ENCODE data around the gene SGIP1.
A peak's percentile ranks its signal among the peaks of the same experiment; 100 is the strongest.

Gene SGIP1

GRCh38 chr1:66528580-66528979 lies 5.4 kb upstream of the SGIP1 start:
- no peak overlapping the region for H3K14ac ChIP-seq (ENCODE audit: low read length)
- H2BK120ac ChIP-seq (ENCODE audit: insufficient read depth, low read length, poor library complexity): no peak overlapping the region
- no peak overlapping the region for H4K91ac ChIP-seq (ENCODE audit: low read depth, low read length)
- no peak overlapping the region for H3K4ac ChIP-seq (ENCODE audit: low read depth, low read length)
- peaks cover 4% of the 10 kb centered on the region for H3K79me1 ChIP-seq (ENCODE audit: low read length)
- no peak overlapping the region for H3K4me3 ChIP-seq (ENCODE audit: low read depth, low read length)
- H3K27me3 ChIP-seq (ENCODE audit: insufficient read depth, low read length): no peaks in the 10 kb centered on the region
- H3K79me2 ChIP-seq (ENCODE audit: control insufficient read depth, insufficient read depth, low read length, poor library complexity): no peaks in the 10 kb centered on the region
- no peaks in the 10 kb centered on the region for H3K9me3 ChIP-seq (ENCODE audit: insufficient read depth, low read depth, low read length)
- no CpG with 5 or more reads among the region's 1 CpG for WGBS (ENCODE audit: extremely low coverage, insufficient coverage, insufficient read length)
- no peak overlapping the region for H4K12ac ChIP-seq (ENCODE audit: low read depth, low read length)
- H3K23ac ChIP-seq (ENCODE audit: low read length): no peak overlapping the region
- no peak overlapping the region for H2BK5ac ChIP-seq (ENCODE audit: low read depth, low read length, poor library complexity)
- no peak overlapping the region for H3K9ac ChIP-seq (ENCODE audit: low read length)
- H2BK12ac ChIP-seq (ENCODE audit: low read length): no peak overlapping the region
- H3K36me3 ChIP-seq (ENCODE audit: control insufficient read depth in 1 of 2, insufficient read depth in 2 of 2, low read length in 2 of 2): no peaks in the 10 kb centered on the region
- H3K4me2 ChIP-seq (ENCODE audit: low read length): no peak overlapping the region
- H3K18ac ChIP-seq (ENCODE audit: low read length): no peak overlapping the region
- DNase-seq: no peak
- H4K8ac ChIP-seq (ENCODE audit: low read depth, low read length): no peak overlapping the region
- H2AFZ ChIP-seq (ENCODE audit: insufficient read depth, low read length, poor library complexity): no peak overlapping the region
- peaks cover 6 to 10% of the 10 kb centered on the region in 2 experiments for H3K4me1 ChIP-seq (ENCODE audit: control insufficient read depth in 1 of 2, insufficient read depth in 2 of 2, low read length in 2 of 2)
- H3K27ac ChIP-seq (ENCODE audit: low read depth, low read length): no peak overlapping the region
- H2AK5ac ChIP-seq (ENCODE audit: low read length): no peak overlapping the region

GRCh38 chr1:66532214-66532613 lies 1.7 kb upstream of the SGIP1 start:
- no peak overlapping the region for H4K91ac ChIP-seq (ENCODE audit: low read depth, low read length)
- no peak for DNase-seq
- no peak overlapping the region for H2BK12ac ChIP-seq (ENCODE audit: low read length)
- H3K9ac ChIP-seq (ENCODE audit: low read length): no peak overlapping the region
- H3K27ac ChIP-seq (ENCODE audit: low read depth, low read length): no peak overlapping the region
- no peak overlapping the region for H3K18ac ChIP-seq (ENCODE audit: low read length)
- H2BK120ac ChIP-seq (ENCODE audit: insufficient read depth, low read length, poor library complexity): no peak overlapping the region
- H2AFZ ChIP-seq (ENCODE audit: insufficient read depth, low read length, poor library complexity): no peak overlapping the region
- H4K12ac ChIP-seq (ENCODE audit: low read depth, low read length): no peak overlapping the region
- no peak overlapping the region for H3K23ac ChIP-seq (ENCODE audit: low read length)
- H4K8ac ChIP-seq (ENCODE audit: low read depth, low read length): no peak overlapping the region
- no peak overlapping the region for H3K4me2 ChIP-seq (ENCODE audit: low read length)
- H3K4ac ChIP-seq (ENCODE audit: low read depth, low read length): no peak overlapping the region
- no peaks in the 10 kb centered on the region for H3K79me2 ChIP-seq (ENCODE audit: control insufficient read depth, insufficient read depth, low read length, poor library complexity)
- no peak overlapping the region for H2BK5ac ChIP-seq (ENCODE audit: low read depth, low read length, poor library complexity)
- WGBS (ENCODE audit: extremely low coverage, insufficient coverage, insufficient read length): no CpG with 5 or more reads among the region's 1 CpG
- H3K36me3 ChIP-seq (ENCODE audit: control insufficient read depth in 1 of 2, insufficient read depth in 2 of 2, low read length in 2 of 2): no peaks in the 10 kb centered on the region
- peaks cover 6 to 10% of the 10 kb centered on the region in 2 experiments for H3K4me1 ChIP-seq (ENCODE audit: control insufficient read depth in 1 of 2, insufficient read depth in 2 of 2, low read length in 2 of 2)
- no peak overlapping the region for H2AK5ac ChIP-seq (ENCODE audit: low read length)
- no peak overlapping the region for H3K4me3 ChIP-seq (ENCODE audit: low read depth, low read length)
- H3K9me3 ChIP-seq (ENCODE audit: insufficient read depth, low read depth, low read length): no peaks in the 10 kb centered on the region
- H3K79me1 ChIP-seq (ENCODE audit: low read length): peaks cover 2% of the 10 kb centered on the region
- H3K27me3 ChIP-seq (ENCODE audit: insufficient read depth, low read length): no peaks in the 10 kb centered on the region
- no peak overlapping the region for H3K14ac ChIP-seq (ENCODE audit: low read length)

DNA sequence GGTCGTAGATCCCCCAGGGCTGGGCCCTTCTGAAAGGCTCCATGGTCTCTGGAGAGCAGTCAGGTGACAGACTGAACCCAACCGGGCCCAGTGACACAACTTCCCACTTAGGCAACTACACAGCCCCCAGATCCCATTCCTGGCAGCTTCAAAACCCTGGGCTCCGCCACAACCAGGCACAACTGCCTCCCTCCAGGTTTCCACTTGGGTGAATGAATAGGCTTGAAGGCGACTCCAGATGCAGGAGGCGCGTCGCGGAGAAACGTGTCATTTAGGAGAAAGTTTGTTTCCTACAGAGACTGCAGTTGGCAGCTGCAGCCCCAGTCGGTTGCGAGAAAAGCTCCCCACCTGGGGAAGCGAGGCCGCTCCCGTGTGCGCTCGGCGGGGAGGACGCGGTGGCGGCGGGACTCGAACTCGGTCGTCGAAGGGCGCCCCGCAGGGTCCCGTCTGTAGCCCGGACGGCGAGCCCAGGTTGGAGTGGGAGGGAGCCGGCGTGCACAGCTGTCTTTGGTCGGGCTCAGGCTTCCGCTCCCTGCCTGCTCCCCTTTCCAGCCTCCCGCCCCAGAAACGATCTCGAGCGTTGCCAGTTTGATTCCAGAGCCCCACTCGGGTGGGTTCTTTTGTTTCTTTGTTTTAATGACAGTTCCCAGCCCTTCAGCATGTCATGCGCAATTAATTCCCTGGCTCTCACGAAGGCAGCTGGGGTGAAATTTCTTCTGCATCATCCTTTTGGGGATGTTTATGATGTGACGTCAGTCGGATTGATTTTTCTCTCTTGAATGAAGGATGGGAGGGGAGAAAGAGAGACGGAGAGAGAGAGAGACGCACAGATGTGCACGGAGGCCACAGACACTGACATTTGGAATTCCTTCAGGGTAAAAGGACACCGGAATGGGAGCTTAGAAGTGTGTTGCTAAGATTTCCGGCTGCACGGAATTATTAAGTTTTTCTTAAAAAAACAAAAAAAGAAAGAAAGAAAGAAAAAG lies 862 bp upstream of the SGIP1 start:
- Histone ChIP-seq H3K27ac (ENCODE audit: low read depth, low read length) (no peak overlapping the region), H3K4me2 (ENCODE audit: low read length) (peak overlapping the region; percentile 81), H3K79me2 (ENCODE audit: control insufficient read depth, insufficient read depth, low read length, poor library complexity) (no peaks in the 10 kb centered on the region), H3K9me3 (ENCODE audit: insufficient read depth, low read depth, low read length) (no peaks in the 10 kb centered on the region), H4K12ac (ENCODE audit: low read depth, low read length) (peak overlapping the region; percentile 64), H2BK5ac (ENCODE audit: low read depth, low read length, poor library complexity) (no peak overlapping the region), H3K79me1 (ENCODE audit: low read length) (peaks cover 2% of the 10 kb centered on the region), H4K8ac (ENCODE audit: low read depth, low read length) (peak overlapping the region; percentile 43), H4K91ac (ENCODE audit: low read depth, low read length) (no peak overlapping the region), H3K9ac (ENCODE audit: low read length) (no peak overlapping the region), H3K27me3 (ENCODE audit: insufficient read depth, low read length) (no peaks in the 10 kb centered on the region), H3K23ac (ENCODE audit: low read length) (no peak overlapping the region), H3K18ac (ENCODE audit: low read length) (peak overlapping the region; percentile 33), H2AFZ (ENCODE audit: insufficient read depth, low read length, poor library complexity) (peak overlapping the region; percentile 67), H2AK5ac (ENCODE audit: low read length) (no peak overlapping the region), H2BK12ac (ENCODE audit: low read length) (peak overlapping the region; percentile 11), H3K14ac (ENCODE audit: low read length) (peak overlapping the region; percentile 26), H3K4me1 (ENCODE audit: control insufficient read depth in 1 of 2, insufficient read depth in 2 of 2, low read length in 2 of 2) (peaks cover 6 to 10% of the 10 kb centered on the region in 2 experiments), H2BK120ac (ENCODE audit: insufficient read depth, low read length, poor library complexity) (peak overlapping the region; percentile 32), H3K4me3 (ENCODE audit: low read depth, low read length) (peak overlapping the region; percentile 54), H3K36me3 (ENCODE audit: control insufficient read depth in 1 of 2, insufficient read depth in 2 of 2, low read length in 2 of 2) (no peaks in the 10 kb centered on the region), H3K4ac (ENCODE audit: low read depth, low read length) (no peak overlapping the region)
- no CpG with 5 or more reads among the region's 50 CpGs for WGBS (ENCODE audit: extremely low coverage, insufficient coverage, insufficient read length)
- DNase-seq: peak in 1 of 2 donors; percentile 21

- Histone ChIP-seq H3K14ac (ENCODE audit: low read length) (no peak overlapping the region), H3K23ac (ENCODE audit: low read length) (no peak overlapping the region), H3K4ac (ENCODE audit: low read depth, low read length) (no peak overlapping the region), H3K4me1 (ENCODE audit: control insufficient read depth in 1 of 2, insufficient read depth in 2 of 2, low read length in 2 of 2) (peaks cover 6 to 15% of the 10 kb centered on the region in 2 experiments), H2BK5ac (ENCODE audit: low read depth, low read length, poor library complexity) (no peak overlapping the region), H4K8ac (ENCODE audit: low read depth, low read length) (no peak overlapping the region), H3K4me2 (ENCODE audit: low read length) (no peak overlapping the region), H3K79me1 (ENCODE audit: low read length) (peaks cover 2% of the 10 kb centered on the region), H2BK12ac (ENCODE audit: low read length) (no peak overlapping the region), H2BK120ac (ENCODE audit: insufficient read depth, low read length, poor library complexity) (no peak overlapping the region), H3K79me2 (ENCODE audit: control insufficient read depth, insufficient read depth, low read length, poor library complexity) (no peaks in the 10 kb centered on the region), H3K4me3 (ENCODE audit: low read depth, low read length) (no peak overlapping the region), H3K27me3 (ENCODE audit: insufficient read depth, low read length) (no peaks in the 10 kb centered on the region), H4K91ac (ENCODE audit: low read depth, low read length) (no peak overlapping the region), H3K9ac (ENCODE audit: low read length) (no peak overlapping the region), H3K9me3 (ENCODE audit: insufficient read depth, low read depth, low read length) (no peaks in the 10 kb centered on the region), H3K27ac (ENCODE audit: low read depth, low read length) (no peak overlapping the region), H4K12ac (ENCODE audit: low read depth, low read length) (no peak overlapping the region), H2AFZ (ENCODE audit: insufficient read depth, low read length, poor library complexity) (no peak overlapping the region), H3K36me3 (ENCODE audit: control insufficient read depth in 1 of 2, insufficient read depth in 2 of 2, low read length in 2 of 2) (no peaks in the 10 kb centered on the region), H2AK5ac (ENCODE audit: low read length) (no peak overlapping the region), H3K18ac (ENCODE audit: low read length) (no peak overlapping the region)
- no peak for DNase-seq
- no CpG with 5 or more reads among the region's 2 CpGs for WGBS (ENCODE audit: extremely low coverage, insufficient coverage, insufficient read length)
These were observed 1.1 kb downstream of the SGIP1 start for GRCh38 chr1:66535061-66535460.

Measured in trophoblast cell (in vitro differentiated cells and primary cell).